MCF 10A (cell line): ENCODE measurements around the gene PALD1. TPM values are rescaled to one million over a fixed set of nuclear protein-coding genes. Genes with fewer than 3 reads are reported as not detected.
"Not testable (repeated sequence)": the region's sequence is repeated elsewhere in the genome, so short reads cannot be mapped to it uniquely, and the experiment has no call there.

Experiments
- BruUV-seq: library from RNA; stranded (reverse); fragments of 400-500 nt; replicated peaks from 2 replicates; lab custom pipeline; 2021; lab: Mats Ljungman, UMichigan
- CTCF ChIA-PET: fragments of 300-600 bp; sonication (Branson Sonifier 250); formaldehyde crosslinking; extraction: SDS; loops from one replicate; lab custom pipeline; 2021; ENCODE audit warnings: antibody characterized with exemption, inconsistent platforms; lab: Yijun Ruan, JAX
- POLR2A ChIA-PET: fragments of 300-600, 350-650 bp; sonication (Branson Sonifier 250); formaldehyde crosslinking; extraction: SDS; loops from one replicate; lab custom pipeline; 2020; ENCODE audit warnings: antibody characterized with exemption, inconsistent platforms; lab: Yijun Ruan, JAX
- DNase-seq: peaks from one replicate; pipeline ENCODE4 v3.0.0-alpha.2; 2018; ENCODE audit not compliant: unreplicated experiment
- H3K27ac Mint-ChIP-seq: one replicate; pipeline ENCODE4 v1.8.0; 2022; ENCODE audit warnings: mild to moderate bottlenecking, low read depth, mixed read lengths; ENCODE audit not compliant: unreplicated experiment
- H3K27me3 Mint-ChIP-seq: one replicate; pipeline ENCODE4 v1.8.0; 2022; ENCODE audit warnings: mixed read lengths; ENCODE audit not compliant: insufficient read depth, unreplicated experiment
- H3K36me3 Mint-ChIP-seq: one replicate; pipeline ENCODE4 v1.8.0; 2022; ENCODE audit warnings: mild to moderate bottlenecking, moderate library complexity, mixed read lengths; ENCODE audit not compliant: insufficient read depth, unreplicated experiment
- H3K4me1 Mint-ChIP-seq: one replicate; pipeline ENCODE4 v1.8.0; 2022; ENCODE audit warnings: mixed read lengths; ENCODE audit not compliant: insufficient read depth, unreplicated experiment
- H3K4me3 Mint-ChIP-seq: one replicate; pipeline ENCODE4 v1.8.0; 2022; ENCODE audit warnings: mild to moderate bottlenecking, moderate library complexity, mixed read lengths; ENCODE audit not compliant: unreplicated experiment
- H3K9me3 Mint-ChIP-seq: one replicate; pipeline ENCODE4 v1.8.0; 2022; ENCODE audit warnings: mixed read lengths; ENCODE audit not compliant: unreplicated experiment
- CTCF ChIP-seq: fragments of 200-600 bp; IDR thresholded peaks from one replicate; pipeline ENCODE4 v1.8.0; 2022; ENCODE audit warnings: antibody characterized with exemption, mild to moderate bottlenecking; ENCODE audit not compliant: unreplicated experiment
- intact Hi-C: fragments of 100-400 bp; cut with micrococcal nuclease; formaldehyde crosslinking; loops from 2 replicates; pipeline ENCODE4 v1.14.1; 2022
- total RNA-seq: library from RNA; stranded (reverse); gene quantifications from 2 replicates; pipeline ENCODE4 v1.2.3, GENCODE V29; 2022

The PALD1 gene
- total RNA-seq, 1 experiment from 2014 or later: 0.12 TPM

DNA sequence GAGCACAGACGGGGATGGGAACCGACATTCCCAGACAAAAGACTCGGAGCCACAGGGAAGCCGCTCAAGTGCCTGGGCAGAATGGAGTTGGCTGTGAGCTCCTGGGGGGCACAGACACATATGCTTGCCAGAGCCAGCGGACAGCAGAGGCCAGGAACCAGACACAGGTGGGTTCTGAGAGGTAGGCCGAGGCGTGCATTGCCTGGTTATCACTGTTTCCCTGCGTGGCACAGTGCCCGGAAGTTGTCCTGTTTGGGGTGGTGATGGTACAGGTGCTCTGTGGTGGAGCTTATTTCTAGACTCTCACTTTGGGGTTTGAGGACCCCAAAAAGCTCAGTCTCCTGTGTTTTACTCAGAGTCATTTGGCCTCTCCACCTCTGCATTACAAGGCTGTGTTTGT is 2.5 kb downstream of the PALD1 start:
- CTCF ChIA-PET: interaction anchor here (0.9 kb wide), 1 partner anchor 20 kb away, joined by 3 read pairs; no protein-coding TSS in a partner anchor
- intact Hi-C loops: no loop called here
- no peaks in the 10 kb centered on the region for H3K9me3 Mint-ChIP-seq
- no peak for DNase-seq
- H3K4me1 Mint-ChIP-seq: peaks cover 7% of the 10 kb centered on the region
- no peak overlapping the region for H3K27ac Mint-ChIP-seq
- BruUV-seq: no TSS peak
- TF ChIP-seq CTCF: no peak
- POLR2A ChIA-PET: no interaction called here
- no peaks in the 10 kb centered on the region for H3K27me3 Mint-ChIP-seq
- no peak overlapping the region for H3K4me3 Mint-ChIP-seq
- no peaks in the 10 kb centered on the region for H3K36me3 Mint-ChIP-seq

DNA sequence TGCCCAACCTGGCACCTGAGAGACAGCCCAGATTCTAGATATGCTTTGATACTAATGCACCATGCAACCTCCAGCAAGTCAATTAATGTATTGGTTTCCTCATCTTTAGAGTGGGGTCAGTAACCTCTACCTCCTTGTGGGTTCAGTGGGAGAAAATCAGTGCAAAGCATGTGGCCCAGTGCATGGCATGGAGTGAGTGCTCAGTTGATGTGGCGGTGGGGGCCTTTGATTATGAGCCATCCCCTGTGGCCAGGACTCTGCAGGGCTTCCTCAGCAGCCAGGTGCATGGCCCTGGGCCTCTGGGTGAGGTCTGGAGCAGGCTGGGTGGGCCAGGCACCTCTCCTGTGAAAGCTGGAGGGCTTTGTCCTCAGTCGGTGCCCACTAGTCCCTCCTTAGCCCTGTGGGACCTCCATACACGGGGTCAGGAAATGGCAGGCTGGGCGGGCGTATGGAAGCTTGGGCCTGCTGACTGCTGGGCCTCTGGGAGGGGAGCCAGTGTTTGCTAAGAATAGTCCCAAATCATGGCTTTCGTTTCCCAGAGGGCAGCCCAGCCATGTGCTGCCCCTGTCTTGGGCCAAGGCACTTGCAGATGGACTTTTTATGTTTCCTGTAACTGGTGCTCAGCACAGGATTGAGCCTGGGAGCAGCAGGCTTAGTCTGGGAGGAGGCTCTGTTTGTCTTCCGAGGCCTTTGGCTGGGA is 3.4 kb downstream of the PALD1 start:
- no TSS peak for BruUV-seq
- CTCF ChIA-PET: no interaction called here

GRCh38 chr10:70482982-70483760 is 4.6 kb downstream of the PALD1 start:
- POLR2A ChIA-PET: no interaction called here
- no peak for TF ChIP-seq CTCF
- no peaks in the 10 kb centered on the region for H3K9me3 Mint-ChIP-seq
- H3K4me1 Mint-ChIP-seq: no peaks in the 10 kb centered on the region
- DNase-seq: no peak
- no peaks in the 10 kb centered on the region for H3K36me3 Mint-ChIP-seq
- H3K27me3 Mint-ChIP-seq: no peaks in the 10 kb centered on the region
- CTCF ChIA-PET: no interaction called here
- intact Hi-C loops: no loop called here
- no peak overlapping the region for H3K4me3 Mint-ChIP-seq
- BruUV-seq: no TSS peak
- no peak overlapping the region for H3K27ac Mint-ChIP-seq

More for the DNA sequence above, 3.4 kb downstream of the PALD1 start:
- no peaks in the 10 kb centered on the region for H3K27me3 Mint-ChIP-seq
- H3K27ac Mint-ChIP-seq: no peak overlapping the region
- H3K36me3 Mint-ChIP-seq: no peaks in the 10 kb centered on the region
- no peak for TF ChIP-seq CTCF
- no peaks in the 10 kb centered on the region for H3K9me3 Mint-ChIP-seq
- DNase-seq: no peak
- POLR2A ChIA-PET: no interaction called here
- intact Hi-C loops: no loop called here
- H3K4me3 Mint-ChIP-seq: no peak overlapping the region
- H3K4me1 Mint-ChIP-seq: no peaks in the 10 kb centered on the region

- H3K9me3 Mint-ChIP-seq, BruUV-seq, CTCF ChIA-PET, H3K27ac Mint-ChIP-seq, intact Hi-C loops, H3K4me3 Mint-ChIP-seq, H3K27me3 Mint-ChIP-seq, DNase-seq, H3K36me3 Mint-ChIP-seq, H3K4me1 Mint-ChIP-seq: not testable (repeated sequence)
- POLR2A ChIA-PET: interaction anchor here (0.6 kb wide), 1 partner anchor 79 kb away, joined by 3 read pairs; no protein-coding TSS in a partner anchor
Observed at GRCh38 chr10:70483872-70484271, 5.3 kb downstream of the PALD1 start.
